Stimulated activated memory B cell treated with anti-CD40 and anti-IgM and Interleukin-4, amounts not matched to agents 10 μg/mL and 1 μg/mL and 100 μg/mL, for 72 hours (primary cell): Measurements from ENCODE around the gene TRDMT1.
A peak's percentile ranks its signal among the peaks of the same experiment; 100 is the strongest.

ENCODE experiments used
- ATAC-seq: fragments of 150-1000 bp; cut with Tn5 transposase; 2 replicates; pipeline ENCODE4 v1.10.0; 2021
- H3K27ac Mint-ChIP-seq: one replicate; pipeline ENCODE4 v1.8.0; 2022; ENCODE audit warnings: mild to moderate bottlenecking, mixed read lengths
- H3K27me3 Mint-ChIP-seq: one replicate; pipeline ENCODE4 v1.8.0; 2022; ENCODE audit warnings: mixed read lengths
- H3K36me3 Mint-ChIP-seq: one replicate; pipeline ENCODE4 v1.8.0; 2022; ENCODE audit warnings: mixed read lengths
- H3K4me1 Mint-ChIP-seq: one replicate; pipeline ENCODE4 v1.8.0; 2022; ENCODE audit warnings: mixed read lengths
- H3K4me3 Mint-ChIP-seq: one replicate; pipeline ENCODE4 v1.8.0; 2022; ENCODE audit warnings: mild to moderate bottlenecking, moderate library complexity, mixed read lengths
- H3K9me3 Mint-ChIP-seq: one replicate; pipeline ENCODE4 v1.8.0; 2022; ENCODE audit warnings: mixed read lengths

Gene TRDMT1

GRCh38 chr10:17179002-17179401 lies 22.5 kb downstream of the TRDMT1 start:
- H3K27me3 Mint-ChIP-seq = no peaks in the 10 kb centered on the region
- H3K36me3 Mint-ChIP-seq = no peaks in the 10 kb centered on the region
- no peak for ATAC-seq
- H3K27ac Mint-ChIP-seq = no peak overlapping the region
- peaks cover 7% of the 10 kb centered on the region for H3K4me1 Mint-ChIP-seq
- no peaks in the 10 kb centered on the region for H3K9me3 Mint-ChIP-seq
- no peak overlapping the region for H3K4me3 Mint-ChIP-seq

GRCh38 chr10:17178006-17178405 lies 23.5 kb downstream of the TRDMT1 start:
- no peaks in the 10 kb centered on the region for H3K9me3 Mint-ChIP-seq
- H3K27me3 Mint-ChIP-seq = no peaks in the 10 kb centered on the region
- ATAC-seq = no peak
- no peak overlapping the region for H3K4me3 Mint-ChIP-seq
- peaks cover 7% of the 10 kb centered on the region for H3K4me1 Mint-ChIP-seq
- H3K27ac Mint-ChIP-seq = no peak overlapping the region
- no peaks in the 10 kb centered on the region for H3K36me3 Mint-ChIP-seq

- Mint-ChIP-seq H3K27me3 (no peaks in the 10 kb centered on the region), H3K9me3 (no peaks in the 10 kb centered on the region), H3K36me3 (peaks cover 2% of the 10 kb centered on the region), H3K27ac (no peak overlapping the region), H3K4me1 (peaks cover 7% of the 10 kb centered on the region), H3K4me3 (no peak overlapping the region)
- ATAC-seq = no peak
Observed at GRCh38 chr10:17177014-17177413, 24.5 kb downstream of the TRDMT1 start.

- H3K36me3 Mint-ChIP-seq = peaks cover 11% of the 10 kb centered on the region
- peaks cover 7% of the 10 kb centered on the region for H3K4me1 Mint-ChIP-seq
- no peaks in the 10 kb centered on the region for H3K27me3 Mint-ChIP-seq
- ATAC-seq = no peak
- H3K4me3 Mint-ChIP-seq = no peak overlapping the region
- no peaks in the 10 kb centered on the region for H3K9me3 Mint-ChIP-seq
- H3K27ac Mint-ChIP-seq = no peak overlapping the region
Observed at GRCh38 chr10:17176091-17176490, 25.4 kb downstream of the TRDMT1 start.

- ATAC-seq = no peak
- Mint-ChIP-seq H3K9me3 (no peaks in the 10 kb centered on the region), H3K4me1 (peaks cover 7% of the 10 kb centered on the region), H3K4me3 (peak overlapping the region; percentile 37), H3K36me3 (peaks cover 11% of the 10 kb centered on the region), H3K27me3 (no peaks in the 10 kb centered on the region), H3K27ac (peak overlapping the region; percentile 77)
Observed at GRCh38 chr10:17175551-17175950, 25.9 kb downstream of the TRDMT1 start.

GRCh38 chr10:17174626-17175025 lies 26.8 kb downstream of the TRDMT1 start:
- Mint-ChIP-seq H3K27me3 (no peaks in the 10 kb centered on the region), H3K36me3 (peaks cover 11% of the 10 kb centered on the region), H3K9me3 (no peaks in the 10 kb centered on the region), H3K27ac (no peak overlapping the region), H3K4me1 (peaks cover 7% of the 10 kb centered on the region), H3K4me3 (no peak overlapping the region)
- no peak for ATAC-seq

GRCh38 chr10:17171141-17171641 lies 30.3 kb downstream of the TRDMT1 start:
- no peak for ATAC-seq

GRCh38 chr10:17169803-17170202 lies 31.7 kb downstream of the TRDMT1 start:
- H3K27ac Mint-ChIP-seq = no peak overlapping the region
- no peaks in the 10 kb centered on the region for H3K27me3 Mint-ChIP-seq
- no peaks in the 10 kb centered on the region for H3K9me3 Mint-ChIP-seq
- ATAC-seq = no peak
- no peak overlapping the region for H3K4me3 Mint-ChIP-seq
- H3K36me3 Mint-ChIP-seq = peaks cover 18% of the 10 kb centered on the region
- no peaks in the 10 kb centered on the region for H3K4me1 Mint-ChIP-seq

More at GRCh38 chr10:17171141-17171641, 30.3 kb downstream of the TRDMT1 start:
- H3K4me3 Mint-ChIP-seq = no peak overlapping the region
- no peaks in the 10 kb centered on the region for H3K27me3 Mint-ChIP-seq
- H3K27ac Mint-ChIP-seq = no peak overlapping the region
- peaks cover 18% of the 10 kb centered on the region for H3K36me3 Mint-ChIP-seq
- no peaks in the 10 kb centered on the region for H3K9me3 Mint-ChIP-seq
- peaks cover 7% of the 10 kb centered on the region for H3K4me1 Mint-ChIP-seq

- Mint-ChIP-seq H3K36me3 (peaks cover 25% of the 10 kb centered on the region), H3K4me1 (no peaks in the 10 kb centered on the region), H3K27me3 (no peaks in the 10 kb centered on the region), H3K27ac (no peak overlapping the region), H3K9me3 (no peaks in the 10 kb centered on the region), H3K4me3 (no peak overlapping the region)
- no peak for ATAC-seq
Observed at GRCh38 chr10:17166699-17167098, 34.8 kb downstream of the TRDMT1 start.

GRCh38 chr10:17162828-17163227 lies 38.6 kb downstream of the TRDMT1 start:
- H3K4me1 Mint-ChIP-seq = no peaks in the 10 kb centered on the region
- no peak overlapping the region for H3K4me3 Mint-ChIP-seq
- no peaks in the 10 kb centered on the region for H3K27me3 Mint-ChIP-seq
- no peak overlapping the region for H3K27ac Mint-ChIP-seq
- ATAC-seq = no peak
- peaks cover 12% of the 10 kb centered on the region for H3K36me3 Mint-ChIP-seq
- no peaks in the 10 kb centered on the region for H3K9me3 Mint-ChIP-seq

- Mint-ChIP-seq H3K4me3 (no peak overlapping the region), H3K9me3 (no peaks in the 10 kb centered on the region), H3K27ac (no peak overlapping the region), H3K4me1 (no peaks in the 10 kb centered on the region), H3K27me3 (no peaks in the 10 kb centered on the region), H3K36me3 (peaks cover 12% of the 10 kb centered on the region)
- ATAC-seq = no peak
Observed at GRCh38 chr10:17161775-17162174, 39.7 kb downstream of the TRDMT1 start.

- Mint-ChIP-seq H3K36me3 (peaks cover 14% of the 10 kb centered on the region), H3K27me3 (no peaks in the 10 kb centered on the region), H3K4me1 (no peaks in the 10 kb centered on the region), H3K27ac (no peak overlapping the region), H3K4me3 (no peak overlapping the region), H3K9me3 (no peaks in the 10 kb centered on the region)
- ATAC-seq = no peak
Observed at GRCh38 chr10:17157024-17157423, 44.4 kb downstream of the TRDMT1 start.

- Mint-ChIP-seq H3K9me3 (no peaks in the 10 kb centered on the region), H3K36me3 (peaks cover 14% of the 10 kb centered on the region), H3K27ac (no peak overlapping the region), H3K4me3 (no peak overlapping the region), H3K4me1 (no peaks in the 10 kb centered on the region), H3K27me3 (no peaks in the 10 kb centered on the region)
- no peak for ATAC-seq
Observed at GRCh38 chr10:17155826-17156225, 45.6 kb downstream of the TRDMT1 start.

GRCh38 chr10:17154116-17154515 lies 47.4 kb downstream of the TRDMT1 start:
- Mint-ChIP-seq H3K36me3 (peaks cover 26% of the 10 kb centered on the region), H3K27ac (no peak overlapping the region), H3K4me3 (no peak overlapping the region), H3K27me3 (no peaks in the 10 kb centered on the region), H3K9me3 (no peaks in the 10 kb centered on the region), H3K4me1 (no peaks in the 10 kb centered on the region)
- ATAC-seq = no peak

GRCh38 chr10:17153321-17153720 lies 48.2 kb downstream of the TRDMT1 start:
- no peak for ATAC-seq
- Mint-ChIP-seq H3K36me3 (peaks cover 26% of the 10 kb centered on the region), H3K9me3 (no peaks in the 10 kb centered on the region), H3K27ac (no peak overlapping the region), H3K4me3 (no peak overlapping the region), H3K27me3 (no peaks in the 10 kb centered on the region), H3K4me1 (no peaks in the 10 kb centered on the region)

GRCh38 chr10:17151716-17152115 lies 49.8 kb downstream of the TRDMT1 start:
- no peak overlapping the region for H3K27ac Mint-ChIP-seq
- no peak overlapping the region for H3K4me3 Mint-ChIP-seq
- H3K9me3 Mint-ChIP-seq = no peaks in the 10 kb centered on the region
- H3K4me1 Mint-ChIP-seq = no peaks in the 10 kb centered on the region
- ATAC-seq = no peak
- H3K27me3 Mint-ChIP-seq = no peaks in the 10 kb centered on the region
- H3K36me3 Mint-ChIP-seq = peaks cover 35% of the 10 kb centered on the region
